ENCODE data around the gene MRPL42. TPM values are rescaled to one million over a fixed set of nuclear protein-coding genes. Genes with fewer than 3 reads are reported as not detected.
"Not testable (repeated sequence)": the region's sequence is repeated elsewhere in the genome, so short reads cannot be mapped to it uniquely, and the experiment has no call there.

The MRPL42 gene
- total and polyA plus RNA-seq, 2 donors (not counting 1 experiment from before 2014, with no cell fraction given), result 31.5 to 45.2 TPM

DNA sequence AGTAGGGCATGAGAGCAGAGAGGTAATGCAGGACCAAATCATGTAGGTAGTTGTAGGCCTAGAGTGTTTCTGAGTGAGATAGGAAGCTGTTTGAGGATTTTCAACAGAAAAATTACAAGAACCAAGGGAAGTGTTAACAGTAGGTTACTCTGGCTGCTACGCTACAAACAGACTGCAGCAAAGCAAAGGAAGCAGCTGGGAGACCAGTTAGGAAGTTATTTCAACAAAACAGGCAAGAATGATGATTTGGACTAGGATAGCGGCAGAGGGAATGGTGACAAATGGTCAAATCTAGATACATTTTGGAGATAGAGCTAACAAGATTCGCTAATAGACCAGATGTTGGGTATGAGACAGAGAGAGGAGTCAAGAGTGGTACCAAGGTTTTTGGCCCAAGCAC lies 26.8 kb downstream of the MRPL42 start:
- H3K4me3 Mint-ChIP-seq, result no peak overlapping the region
- intact Hi-C loops (cut with micrococcal nuclease), result no loop called here

DNA sequence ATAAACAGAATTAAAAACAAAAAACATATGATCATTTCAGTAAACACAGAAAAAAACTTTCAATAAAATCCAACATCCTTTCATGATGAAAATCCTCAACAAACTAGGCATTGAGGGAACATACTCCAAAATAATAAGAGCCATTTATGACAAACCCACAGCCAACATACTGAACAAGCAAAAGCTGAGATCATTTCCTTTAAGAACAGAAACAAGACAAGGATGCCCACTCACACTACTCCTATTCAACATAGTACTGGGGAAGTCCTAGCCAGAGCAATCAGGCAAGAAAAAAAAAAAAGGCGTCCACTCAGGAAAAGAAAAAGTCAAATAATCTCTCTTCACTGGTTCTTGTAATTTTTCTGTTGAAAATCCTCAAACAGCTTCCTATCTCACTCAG lies 30.1 kb downstream of the MRPL42 start:
- H3K4me3 ChIP-seq (ENCODE audit: control extremely low read depth in 1 of 5, extremely low read depth in 1 of 5, insufficient read depth in 1 of 5, low read depth in 2 of 5, low read length in 4 of 5), result no peak overlapping the region
- H3K27me3 ChIP-seq (replicated peaks in 1 of 4; ENCODE audit: control extremely low read depth in 1 of 4, control insufficient read depth in 3 of 4, insufficient read depth in 4 of 4, low read length in 3 of 4), result no peaks in the 10 kb centered on the region
- Mint-ChIP-seq H3K27ac (no peak overlapping the region), H3K4me3 (no peak overlapping the region), H3K9me3 (ENCODE audit: insufficient read depth) (no peaks in the 10 kb centered on the region), H3K27me3 (no peaks in the 10 kb centered on the region), H3K4me1 (no peaks in the 10 kb centered on the region)
- no peak overlapping the region for H3K4me2 ChIP-seq (replicated peaks; ENCODE audit: low read depth, low read length, poor library complexity, severe bottlenecking)
- peaks cover 4 to 21% of the 10 kb centered on the region in 2 experiments for H3K36me3 ChIP-seq (replicated peaks in 1 of 2; ENCODE audit: control extremely low read depth in 1 of 2, control insufficient read depth in 1 of 2, extremely low read depth in 1 of 2, insufficient read depth in 2 of 2, low read length in 1 of 2)
- ChIA-PET POLR2A (no interaction called here), CTCF (no interaction called here)
- H3K9me3 ChIP-seq (ENCODE audit: control extremely low read depth in 1 of 3, control insufficient read depth in 2 of 3, insufficient read depth in 1 of 3, low read length in 2 of 3), result peaks cover 0 to 1% (median 0%) of the 10 kb centered on the region in 3 donors
- no peak overlapping the region for H2AFZ ChIP-seq (ENCODE audit: insufficient read depth, low read depth, low read length, poor library complexity, severe bottlenecking)
- intact Hi-C loops (cut with micrococcal nuclease), result no loop called here
- ATAC-seq (ENCODE audit: low read depth) (no peak), DNase-seq (no peak)
- no peak overlapping the region for H3K27ac ChIP-seq (ENCODE audit: low read length in 2 of 2)
- TF ChIP-seq, protein P1, sequence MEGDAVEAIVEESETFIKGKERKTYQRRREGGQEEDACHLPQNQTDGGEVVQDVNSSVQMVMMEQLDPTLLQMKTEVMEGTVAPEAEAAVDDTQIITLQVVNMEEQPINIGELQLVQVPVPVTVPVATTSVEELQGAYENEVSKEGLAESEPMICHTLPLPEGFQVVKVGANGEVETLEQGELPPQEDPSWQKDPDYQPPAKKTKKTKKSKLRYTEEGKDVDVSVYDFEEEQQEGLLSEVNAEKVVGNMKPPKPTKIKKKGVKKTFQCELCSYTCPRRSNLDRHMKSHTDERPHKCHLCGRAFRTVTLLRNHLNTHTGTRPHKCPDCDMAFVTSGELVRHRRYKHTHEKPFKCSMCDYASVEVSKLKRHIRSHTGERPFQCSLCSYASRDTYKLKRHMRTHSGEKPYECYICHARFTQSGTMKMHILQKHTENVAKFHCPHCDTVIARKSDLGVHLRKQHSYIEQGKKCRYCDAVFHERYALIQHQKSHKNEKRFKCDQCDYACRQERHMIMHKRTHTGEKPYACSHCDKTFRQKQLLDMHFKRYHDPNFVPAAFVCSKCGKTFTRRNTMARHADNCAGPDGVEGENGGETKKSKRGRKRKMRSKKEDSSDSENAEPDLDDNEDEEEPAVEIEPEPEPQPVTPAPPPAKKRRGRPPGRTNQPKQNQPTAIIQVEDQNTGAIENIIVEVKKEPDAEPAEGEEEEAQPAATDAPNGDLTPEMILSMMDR (IDR thresholded peaks at IDR 0.05), result no peak
- TF ChIP-seq EZH2 (IDR thresholded peaks at IDR 0.05; ENCODE audit: borderline replicate concordance, insufficient read depth, low read depth, low read length, poor library complexity, severe bottlenecking), result no peak
- H3K79me2 ChIP-seq (ENCODE audit: control insufficient read depth, insufficient read depth, low read length), result no peaks in the 10 kb centered on the region
- no peaks in the 10 kb centered on the region for H3K4me1 ChIP-seq (ENCODE audit: control insufficient read depth in 2 of 2, insufficient read depth in 2 of 2, low read length in 2 of 2)
- no CpG with 5 or more reads among the region's 1 CpG for WGBS (ENCODE audit: insufficient coverage)
- no peak overlapping the region for H3K9ac ChIP-seq (ENCODE audit: low read length)
- H4K20me1 ChIP-seq (ENCODE audit: control insufficient read depth, insufficient read depth, low read length, poor library complexity, severe bottlenecking), result no peaks in the 10 kb centered on the region

More for the DNA sequence above, 26.8 kb downstream of the MRPL42 start:
- Mint-ChIP-seq H3K4me1 (no peaks in the 10 kb centered on the region), H3K27me3 (no peaks in the 10 kb centered on the region), H3K27ac (no peak overlapping the region), H3K9me3 (ENCODE audit: insufficient read depth) (no peaks in the 10 kb centered on the region)
- TF ChIP-seq EZH2 (IDR thresholded peaks at IDR 0.05; ENCODE audit: borderline replicate concordance, insufficient read depth, low read depth, low read length, poor library complexity, severe bottlenecking), result no peak
- TF ChIP-seq, protein P1 (IDR thresholded peaks at IDR 0.05), result no peak
- Histone ChIP-seq H3K4me3 (ENCODE audit: control extremely low read depth in 1 of 5, extremely low read depth in 1 of 5, insufficient read depth in 1 of 5, low read depth in 2 of 5, low read length in 4 of 5) (no peak overlapping the region), H3K79me2 (ENCODE audit: control insufficient read depth, insufficient read depth, low read length) (no peaks in the 10 kb centered on the region), H2AFZ (ENCODE audit: insufficient read depth, low read depth, low read length, poor library complexity, severe bottlenecking) (no peak overlapping the region), H3K4me1 (ENCODE audit: control insufficient read depth in 2 of 2, insufficient read depth in 2 of 2, low read length in 2 of 2) (no peaks in the 10 kb centered on the region), H4K20me1 (ENCODE audit: control insufficient read depth, insufficient read depth, low read length, poor library complexity, severe bottlenecking) (no peaks in the 10 kb centered on the region), H3K27me3 (replicated peaks in 1 of 4; ENCODE audit: control extremely low read depth in 1 of 4, control insufficient read depth in 3 of 4, insufficient read depth in 4 of 4, low read length in 3 of 4) (no peaks in the 10 kb centered on the region), H3K27ac (ENCODE audit: low read length in 2 of 2) (no peak overlapping the region), H3K4me2 (replicated peaks; ENCODE audit: low read depth, low read length, poor library complexity, severe bottlenecking) (no peak overlapping the region), H3K36me3 (replicated peaks in 1 of 2; ENCODE audit: control extremely low read depth in 1 of 2, control insufficient read depth in 1 of 2, extremely low read depth in 1 of 2, insufficient read depth in 2 of 2, low read length in 1 of 2) (peaks cover 4 to 43% of the 10 kb centered on the region in 2 experiments), H3K9ac (ENCODE audit: low read length) (no peak overlapping the region), H3K9me3 (ENCODE audit: control extremely low read depth in 1 of 3, control insufficient read depth in 2 of 3, insufficient read depth in 1 of 3, low read length in 2 of 3) (peaks cover 0 to 1% (median 0%) of the 10 kb centered on the region in 3 donors)
- 85% methylated on average over 3 of the region's 3 CpGs for WGBS (ENCODE audit: insufficient coverage)
- POLR2A ChIA-PET, result no interaction called here
- DNase-seq, result no peak
- ATAC-seq (ENCODE audit: low read depth), result no peak
- CTCF ChIA-PET, result interaction anchor here (2.3 to 2.5 kb wide), 2 partner anchors 10 to 609 kb away, joined by 16 to 17 read pairs; no protein-coding TSS in a partner anchor

DNA sequence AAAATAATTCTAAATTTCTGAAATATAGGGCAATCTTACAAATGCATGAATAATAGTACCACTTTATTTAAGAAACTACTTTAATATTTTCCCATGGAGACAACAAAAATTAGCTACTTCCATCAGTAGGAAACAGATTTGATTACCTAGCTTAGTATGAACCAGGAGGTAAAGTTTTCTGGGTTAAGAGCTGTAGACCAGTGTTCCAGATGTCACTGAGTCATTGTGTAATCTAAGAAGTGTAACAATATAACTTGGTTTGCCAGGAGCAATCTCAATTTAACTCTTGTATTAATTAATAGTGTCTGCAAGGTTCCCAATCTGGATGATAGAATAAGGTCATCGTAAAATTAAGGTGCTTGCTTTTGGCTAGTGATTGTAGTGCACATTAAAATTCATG lies 31.5 kb downstream of the MRPL42 start:
- H3K79me2 ChIP-seq (ENCODE audit: control insufficient read depth, insufficient read depth, low read length); H3K27me3 ChIP-seq (replicated peaks in 1 of 4; ENCODE audit: control extremely low read depth in 1 of 4, control insufficient read depth in 3 of 4, insufficient read depth in 4 of 4, low read length in 3 of 4); H3K9me3 Mint-ChIP-seq (ENCODE audit: insufficient read depth); H3K4me3 Mint-ChIP-seq; intact Hi-C loops (cut with micrococcal nuclease); POLR2A ChIA-PET; H3K27ac Mint-ChIP-seq; H4K20me1 ChIP-seq (ENCODE audit: control insufficient read depth, insufficient read depth, low read length, poor library complexity, severe bottlenecking); H3K4me1 Mint-ChIP-seq; H3K27ac ChIP-seq (ENCODE audit: low read length in 2 of 2); H3K27me3 Mint-ChIP-seq; H3K4me3 ChIP-seq (ENCODE audit: control extremely low read depth in 1 of 5, extremely low read depth in 1 of 5, insufficient read depth in 1 of 5, low read depth in 2 of 5, low read length in 4 of 5); ATAC-seq (ENCODE audit: low read depth); H3K9ac ChIP-seq (ENCODE audit: low read length); H3K4me2 ChIP-seq (replicated peaks; ENCODE audit: low read depth, low read length, poor library complexity, severe bottlenecking); H3K9me3 ChIP-seq (ENCODE audit: control extremely low read depth in 1 of 3, control insufficient read depth in 2 of 3, insufficient read depth in 1 of 3, low read length in 2 of 3); DNase-seq; H2AFZ ChIP-seq (ENCODE audit: insufficient read depth, low read depth, low read length, poor library complexity, severe bottlenecking); H3K4me1 ChIP-seq (ENCODE audit: control insufficient read depth in 2 of 2, insufficient read depth in 2 of 2, low read length in 2 of 2); CTCF ChIA-PET: not testable (repeated sequence)
- WGBS (ENCODE audit: insufficient coverage), result no CpG with 5 or more reads among the region's 1 CpG
- peaks cover 4 to 20% of the 10 kb centered on the region in 2 experiments for H3K36me3 ChIP-seq (replicated peaks in 1 of 2; ENCODE audit: control extremely low read depth in 1 of 2, control insufficient read depth in 1 of 2, extremely low read depth in 1 of 2, insufficient read depth in 2 of 2, low read length in 1 of 2)
